Measurements from ENCODE around the gene COX10.

COX10 gene

DNA sequence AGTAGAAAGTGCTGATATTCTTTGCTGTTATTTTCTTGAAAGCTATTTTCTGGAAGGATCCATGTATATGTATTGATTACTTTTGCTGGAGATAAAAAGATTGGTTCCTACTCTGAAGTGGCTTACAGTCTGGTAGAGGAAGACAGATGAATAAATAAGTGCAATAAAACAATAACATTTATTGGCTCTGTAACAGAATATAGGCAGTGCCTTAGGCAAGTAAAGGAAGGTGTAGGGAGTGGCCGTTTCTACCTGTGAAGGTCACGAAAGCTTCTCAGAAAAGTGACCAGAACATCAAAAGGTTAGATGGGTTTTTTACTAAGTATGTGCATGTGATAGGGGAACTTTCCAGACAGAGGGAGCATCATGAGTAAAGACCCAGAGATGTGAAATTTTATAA is 43.1 kb downstream of the COX10 start:
- TF ChIP-seq TAF1 (IDR thresholded peaks at IDR 0.05; ENCODE audit: borderline replicate concordance, insufficient read depth, low read length) (no peak), POLR2AphosphoS5 (IDR thresholded peaks at IDR 0.05; ENCODE audit: low read depth, low read length) (no peak), FOXP2 (optimal IDR thresholded peaks at IDR 0.05; ENCODE audit: borderline replicate concordance, extremely low read depth, extremely low read length, insufficient read depth) (no peak), SIN3A (IDR thresholded peaks at IDR 0.05; ENCODE audit: borderline replicate concordance, insufficient read depth, low read length) (no peak)
- TF ChIP-seq, protein P1, sequence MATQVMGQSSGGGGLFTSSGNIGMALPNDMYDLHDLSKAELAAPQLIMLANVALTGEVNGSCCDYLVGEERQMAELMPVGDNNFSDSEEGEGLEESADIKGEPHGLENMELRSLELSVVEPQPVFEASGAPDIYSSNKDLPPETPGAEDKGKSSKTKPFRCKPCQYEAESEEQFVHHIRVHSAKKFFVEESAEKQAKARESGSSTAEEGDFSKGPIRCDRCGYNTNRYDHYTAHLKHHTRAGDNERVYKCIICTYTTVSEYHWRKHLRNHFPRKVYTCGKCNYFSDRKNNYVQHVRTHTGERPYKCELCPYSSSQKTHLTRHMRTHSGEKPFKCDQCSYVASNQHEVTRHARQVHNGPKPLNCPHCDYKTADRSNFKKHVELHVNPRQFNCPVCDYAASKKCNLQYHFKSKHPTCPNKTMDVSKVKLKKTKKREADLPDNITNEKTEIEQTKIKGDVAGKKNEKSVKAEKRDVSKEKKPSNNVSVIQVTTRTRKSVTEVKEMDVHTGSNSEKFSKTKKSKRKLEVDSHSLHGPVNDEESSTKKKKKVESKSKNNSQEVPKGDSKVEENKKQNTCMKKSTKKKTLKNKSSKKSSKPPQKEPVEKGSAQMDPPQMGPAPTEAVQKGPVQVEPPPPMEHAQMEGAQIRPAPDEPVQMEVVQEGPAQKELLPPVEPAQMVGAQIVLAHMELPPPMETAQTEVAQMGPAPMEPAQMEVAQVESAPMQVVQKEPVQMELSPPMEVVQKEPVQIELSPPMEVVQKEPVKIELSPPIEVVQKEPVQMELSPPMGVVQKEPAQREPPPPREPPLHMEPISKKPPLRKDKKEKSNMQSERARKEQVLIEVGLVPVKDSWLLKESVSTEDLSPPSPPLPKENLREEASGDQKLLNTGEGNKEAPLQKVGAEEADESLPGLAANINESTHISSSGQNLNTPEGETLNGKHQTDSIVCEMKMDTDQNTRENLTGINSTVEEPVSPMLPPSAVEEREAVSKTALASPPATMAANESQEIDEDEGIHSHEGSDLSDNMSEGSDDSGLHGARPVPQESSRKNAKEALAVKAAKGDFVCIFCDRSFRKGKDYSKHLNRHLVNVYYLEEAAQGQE (IDR thresholded peaks at IDR 0.05; ENCODE audit: insufficient read depth in 1 of 2, low read depth in 2 of 2, low read length in 2 of 2): no peak

GRCh38 chr17:14113137-14113536 is 43.8 kb downstream of the COX10 start:
- TF ChIP-seq POLR2AphosphoS5 (IDR thresholded peaks at IDR 0.05; ENCODE audit: low read depth, low read length): no peak
- no peak for TF ChIP-seq SIN3A (IDR thresholded peaks at IDR 0.05; ENCODE audit: borderline replicate concordance, insufficient read depth, low read length)
- TF ChIP-seq, protein P1 (IDR thresholded peaks at IDR 0.05; ENCODE audit: insufficient read depth in 1 of 2, low read depth in 2 of 2, low read length in 2 of 2): no peak
- no peak for TF ChIP-seq TAF1 (IDR thresholded peaks at IDR 0.05; ENCODE audit: borderline replicate concordance, insufficient read depth, low read length)

GRCh38 chr17:14116263-14117024 is 47.1 kb downstream of the COX10 start:
- TF ChIP-seq, protein P1 (IDR thresholded peaks at IDR 0.05; ENCODE audit: insufficient read depth in 1 of 2, low read depth in 2 of 2, low read length in 2 of 2): no peak
- TF ChIP-seq TAF1 (IDR thresholded peaks at IDR 0.05; ENCODE audit: borderline replicate concordance, insufficient read depth, low read length): no peak
- no peak for TF ChIP-seq POLR2AphosphoS5 (IDR thresholded peaks at IDR 0.05; ENCODE audit: low read depth, low read length)
- TF ChIP-seq FOXP2 (optimal IDR thresholded peaks at IDR 0.05; ENCODE audit: borderline replicate concordance, extremely low read depth, extremely low read length, insufficient read depth): no peak
- TF ChIP-seq SIN3A (IDR thresholded peaks at IDR 0.05; ENCODE audit: borderline replicate concordance, insufficient read depth, low read length): no peak

GRCh38 chr17:14118951-14119350 is 49.6 kb downstream of the COX10 start:
- TF ChIP-seq SIN3A (IDR thresholded peaks at IDR 0.05; ENCODE audit: borderline replicate concordance, insufficient read depth, low read length): no peak
- no peak for TF ChIP-seq POLR2AphosphoS5 (IDR thresholded peaks at IDR 0.05; ENCODE audit: low read depth, low read length)
- TF ChIP-seq, protein P1 (IDR thresholded peaks at IDR 0.05; ENCODE audit: insufficient read depth in 1 of 2, low read depth in 2 of 2, low read length in 2 of 2): no peak
- no peak for TF ChIP-seq TAF1 (IDR thresholded peaks at IDR 0.05; ENCODE audit: borderline replicate concordance, insufficient read depth, low read length)
- no peak for TF ChIP-seq FOXP2 (optimal IDR thresholded peaks at IDR 0.05; ENCODE audit: borderline replicate concordance, extremely low read depth, extremely low read length, insufficient read depth)
